Measurements from ENCODE around the gene HOXB6.

The HOXB6 gene

DNA sequence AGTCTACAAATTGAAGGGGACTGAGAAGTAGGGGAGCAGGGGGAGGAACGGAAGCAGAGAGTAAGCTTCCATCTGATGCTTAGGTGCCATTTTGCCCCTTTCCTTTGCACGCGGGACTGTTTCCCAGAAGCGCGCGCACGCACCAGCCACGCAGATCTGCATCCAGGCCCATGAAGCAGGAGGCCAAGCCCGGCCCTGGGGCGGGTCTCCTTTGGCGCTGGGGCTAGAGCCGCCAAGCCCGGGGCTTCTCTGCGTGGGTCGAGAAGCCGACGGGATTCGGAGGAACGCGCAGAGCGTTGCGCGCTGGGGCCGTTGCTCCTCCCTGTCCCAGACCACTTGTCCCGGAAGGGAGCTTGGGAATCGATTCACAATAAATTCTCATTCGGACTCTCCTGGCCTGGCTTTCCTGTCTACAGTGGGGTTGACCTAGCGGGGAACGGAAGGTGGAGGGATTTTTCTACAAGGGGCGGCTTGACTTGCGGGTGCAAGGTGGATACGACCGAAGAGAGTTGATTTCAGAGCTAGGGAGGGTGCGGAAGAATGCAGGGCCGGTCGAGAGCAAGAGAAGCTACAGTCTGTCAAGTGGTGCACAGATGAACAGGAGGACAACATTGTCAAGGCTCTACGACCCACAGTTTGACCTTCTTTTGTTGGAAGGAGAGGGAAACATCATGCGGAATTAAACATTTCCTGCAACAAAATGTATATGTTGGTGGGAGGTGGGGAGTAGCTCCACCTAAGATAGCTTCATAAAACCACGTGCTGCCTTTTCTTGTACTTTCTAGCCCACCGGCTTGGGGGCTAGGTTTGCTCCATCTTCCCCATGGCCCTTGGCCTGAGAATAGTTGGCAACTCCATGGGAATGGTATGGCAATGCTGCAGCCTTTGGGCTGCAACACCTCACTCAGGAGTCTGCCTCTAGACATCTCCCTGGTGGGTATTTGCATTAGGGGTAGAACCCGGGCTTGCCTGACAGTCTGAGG lies 16.9 kb upstream of the HOXB6 start:
- DNase-seq, result no peak

DNA sequence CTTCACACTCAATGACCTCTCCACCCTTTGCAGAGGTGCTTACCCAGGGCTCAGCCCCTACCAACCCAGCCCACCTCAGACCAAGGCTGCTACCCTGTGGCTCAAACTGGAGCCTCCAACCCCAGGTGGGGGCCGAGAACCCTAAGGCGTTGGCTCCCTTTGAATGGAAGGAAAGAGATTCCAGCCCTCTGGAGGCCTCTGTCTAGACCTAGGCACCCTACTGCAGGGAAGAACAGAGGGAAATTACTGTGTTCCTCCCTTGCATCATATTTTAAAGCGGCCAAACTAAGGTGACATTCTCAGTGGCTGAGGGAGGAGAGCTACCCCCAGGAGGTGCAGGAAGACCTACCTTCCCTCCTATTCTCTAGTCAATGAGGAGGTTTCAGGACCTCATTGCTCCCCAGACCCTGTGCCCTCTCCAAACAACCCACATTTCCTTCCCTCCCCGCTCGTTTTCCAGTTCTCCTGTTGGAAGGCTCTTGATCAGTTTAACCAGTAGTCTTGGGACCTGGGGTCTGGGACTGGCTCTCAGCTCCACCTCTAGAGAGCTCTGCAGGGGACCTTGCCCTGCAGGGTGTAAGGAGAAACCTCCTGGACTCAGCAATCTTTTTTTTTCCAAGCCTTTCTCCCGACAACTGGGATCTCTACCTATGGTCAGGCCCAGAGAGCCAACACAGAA lies 15.8 kb upstream of the HOXB6 start:
- no peak for DNase-seq

DNA sequence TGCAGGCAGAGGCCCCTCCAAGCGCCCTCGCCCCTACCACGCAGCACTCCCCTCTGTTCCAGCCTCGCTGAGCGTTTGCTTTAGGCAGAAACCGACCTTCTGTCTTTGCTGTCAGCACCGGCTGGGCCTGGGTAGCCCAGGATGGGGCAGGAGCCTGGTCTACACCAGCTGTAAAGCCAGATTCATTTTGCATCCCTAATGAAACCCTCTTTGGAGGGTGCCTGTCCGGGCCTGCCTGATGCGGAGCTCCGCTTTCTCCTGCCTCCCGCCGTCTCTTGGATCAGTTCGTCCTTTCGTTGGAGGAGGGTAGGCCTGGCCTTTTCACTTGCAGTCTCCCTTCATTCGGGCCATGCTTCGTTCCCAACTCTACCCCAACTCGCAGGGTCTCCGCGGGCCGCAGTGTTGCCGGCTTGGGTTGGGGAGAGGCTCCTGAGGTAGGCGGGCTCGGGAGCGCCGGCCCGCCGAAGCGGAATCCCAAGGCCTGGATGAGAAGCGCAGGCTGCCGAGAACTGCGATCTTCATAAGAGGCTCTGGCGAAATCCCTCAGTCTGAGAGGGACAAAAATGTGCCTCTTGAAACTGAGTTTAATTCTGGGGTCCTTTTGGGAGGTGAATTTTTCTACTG lies 15.2 kb upstream of the HOXB6 start:
- DNase-seq, result no peak

DNA sequence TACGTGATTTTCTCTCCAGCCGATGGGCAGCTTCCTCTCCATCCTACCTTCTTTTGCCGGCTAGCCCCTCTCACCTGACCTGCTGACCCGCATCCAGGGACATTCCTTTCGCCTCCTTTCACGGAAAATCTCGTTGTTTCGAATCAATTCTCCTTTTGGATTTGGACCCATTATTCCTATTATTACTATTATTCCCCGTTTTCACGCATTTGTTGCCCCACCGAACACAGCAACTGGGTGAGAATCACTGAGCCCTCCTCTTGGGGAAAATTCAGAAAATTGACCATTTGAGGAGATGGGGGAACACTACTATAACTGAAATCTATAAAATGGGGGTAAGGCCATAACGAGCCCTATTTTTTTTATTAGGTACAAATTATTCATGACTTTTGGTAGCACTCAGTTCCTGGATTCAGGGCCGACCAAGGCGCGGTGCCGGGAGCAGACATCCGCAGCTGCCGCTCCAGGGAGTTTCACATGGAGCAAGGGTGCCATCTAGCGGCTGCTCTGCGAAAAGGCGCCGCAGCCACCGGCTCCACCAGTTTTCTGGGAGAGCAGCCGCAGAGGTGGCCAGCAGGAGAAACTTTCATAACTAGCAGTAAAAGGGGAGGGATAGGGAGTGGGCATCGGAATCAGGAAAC lies 13.6 kb upstream of the HOXB6 start:
- no peak for DNase-seq

GRCh38 chr17:48617471-48618255 lies 12.9 kb upstream of the HOXB6 start:
- no peak for DNase-seq

GRCh38 chr17:48616717-48617470 lies 12.1 kb upstream of the HOXB6 start:
- DNase-seq, result no peak

- DNase-seq, result no peak
These were observed 11.4 kb upstream of the HOXB6 start for GRCh38 chr17:48615963-48616716.

- DNase-seq, result no peak
These were observed 10.5 kb upstream of the HOXB6 start, which contains the start of gene HOXB8 for GRCh38 chr17:48615047-48615962. TSS of gene HOXB8 (minus strand) at chr17:48615292. CDS start at chr17:48614704, 588 bp downstream.

- no peak for DNase-seq
These were observed 9.3 kb upstream of the HOXB6 start for GRCh38 chr17:48613862-48614694.

- no peak for DNase-seq
These were observed 8.3 kb upstream of the HOXB6 start for GRCh38 chr17:48612854-48613691.

DNA sequence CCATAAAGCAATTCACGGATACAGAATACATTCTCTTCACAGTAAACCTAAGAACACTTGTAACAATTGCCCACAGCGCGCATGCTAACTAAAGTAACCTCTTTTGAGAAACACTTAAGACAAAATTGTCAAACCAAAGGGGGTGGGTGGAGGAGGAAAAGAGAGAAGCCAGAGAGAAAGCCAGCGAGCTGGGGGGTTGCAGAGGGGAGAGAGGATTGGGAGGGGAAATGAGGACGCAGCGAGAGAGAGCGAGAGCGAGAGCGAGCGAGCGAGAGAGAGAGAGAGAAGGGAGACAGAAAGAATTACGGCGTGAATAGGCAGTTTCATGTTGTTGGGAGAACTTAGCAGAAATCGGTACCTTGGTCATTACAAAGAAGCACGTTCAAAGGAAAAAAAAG lies 7.7 kb upstream of the HOXB6 start:
- DNase-seq, result no peak

GRCh38 chr17:48611681-48612455 lies 7.1 kb upstream of the HOXB6 start:
- DNase-seq, result no peak

- no peak for DNase-seq
These were observed 6.4 kb upstream of the HOXB6 start for GRCh38 chr17:48611213-48611612.

DNA sequence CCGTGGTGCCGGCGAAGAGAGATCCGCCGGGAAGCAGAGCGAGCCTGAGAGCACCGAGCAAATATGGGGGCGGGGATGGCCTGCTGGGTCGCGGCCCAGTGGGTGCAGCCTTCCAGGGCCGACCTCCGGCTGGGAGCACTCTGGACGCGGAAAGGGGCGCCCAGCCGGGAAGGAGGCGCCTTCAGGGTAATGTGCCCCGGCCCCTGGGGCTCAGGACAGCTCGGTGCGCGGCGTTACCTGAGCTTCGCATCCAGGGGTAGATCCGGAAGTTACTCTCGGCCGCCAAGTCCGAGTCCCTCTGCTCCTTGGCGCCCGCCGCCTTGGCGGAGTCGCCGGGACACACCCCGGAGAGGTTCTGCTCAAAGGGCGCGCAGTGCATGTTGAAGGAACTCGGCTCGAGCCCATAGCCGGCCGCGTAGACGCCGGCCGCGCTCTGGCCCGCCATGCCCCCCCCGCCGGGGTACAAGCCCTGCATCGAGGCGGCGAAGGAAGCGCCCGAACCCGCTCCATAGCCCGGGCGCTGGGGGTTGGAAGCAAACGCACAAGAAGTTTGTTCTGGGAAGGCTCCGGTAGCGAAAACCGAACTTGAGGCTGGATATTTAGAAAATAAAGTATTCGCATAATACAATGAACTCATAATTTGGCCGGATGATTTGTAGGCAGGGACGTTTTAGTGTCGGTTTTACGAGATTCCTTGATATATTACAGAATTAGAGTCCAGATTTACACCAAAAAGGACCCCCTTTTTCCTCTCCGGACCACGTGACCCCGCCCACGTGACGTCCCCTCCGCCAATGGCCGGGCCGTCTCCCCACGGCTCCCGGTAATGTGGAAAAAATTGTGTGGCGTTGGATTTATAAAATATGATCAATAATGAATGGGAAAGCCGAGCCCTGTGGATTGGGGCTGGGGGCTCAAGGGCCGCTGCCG lies 5.8 kb upstream of the HOXB6 start, which contains the start of gene HOXB7:
TSS of gene HOXB7 (minus strand) at position 736 of the 930 bp plus-strand sequence. CDS start at position 637, 99 bp downstream.
- DNase-seq, result no peak

- DNase-seq, result no peak
These were observed 5.0 kb upstream of the HOXB6 start for GRCh38 chr17:48609759-48610281.
